CMK (cell line): ENCODE data around the gene SLC45A1.
"Not testable (repeated sequence)": the region's sequence is repeated elsewhere in the genome, so short reads cannot be mapped to it uniquely, and the experiment has no call there.

Experiments
- DNase-seq: peaks from one replicate; pipeline ENCODE4 v3.0.0-alpha.2; 2010; ENCODE audit warnings: low read depth

SLC45A1 gene

DNA sequence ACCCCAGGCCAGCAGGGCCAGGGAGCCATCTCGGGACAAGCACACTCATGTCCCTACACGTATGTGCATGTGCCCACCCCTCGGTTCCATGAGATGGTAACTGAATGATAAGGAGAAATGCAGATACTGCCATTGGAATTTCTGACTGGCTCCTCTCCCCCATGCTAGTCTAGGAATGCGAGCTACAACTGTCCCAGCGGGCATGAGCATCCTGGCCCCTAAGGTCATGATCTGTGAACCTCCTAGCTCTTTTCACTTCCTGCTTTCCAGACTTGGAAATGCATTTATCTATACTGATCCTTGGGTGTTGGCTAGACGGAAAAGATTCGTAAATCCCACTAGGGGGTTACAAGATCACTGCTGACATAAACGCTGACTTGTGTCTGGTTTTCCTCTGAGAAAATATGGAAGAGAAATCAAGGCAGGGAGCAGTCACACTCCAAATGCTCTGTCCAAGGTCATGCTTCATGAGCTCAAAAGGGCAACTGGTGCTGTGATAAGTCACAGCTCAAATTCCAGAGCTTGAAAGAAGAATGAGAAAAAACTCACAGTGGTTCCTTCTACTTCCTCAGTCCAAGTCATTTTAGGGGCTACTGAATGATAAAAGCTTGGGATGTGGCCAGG lies 49.8 kb downstream of the SLC45A1 start:
- no peak for DNase-seq

DNA sequence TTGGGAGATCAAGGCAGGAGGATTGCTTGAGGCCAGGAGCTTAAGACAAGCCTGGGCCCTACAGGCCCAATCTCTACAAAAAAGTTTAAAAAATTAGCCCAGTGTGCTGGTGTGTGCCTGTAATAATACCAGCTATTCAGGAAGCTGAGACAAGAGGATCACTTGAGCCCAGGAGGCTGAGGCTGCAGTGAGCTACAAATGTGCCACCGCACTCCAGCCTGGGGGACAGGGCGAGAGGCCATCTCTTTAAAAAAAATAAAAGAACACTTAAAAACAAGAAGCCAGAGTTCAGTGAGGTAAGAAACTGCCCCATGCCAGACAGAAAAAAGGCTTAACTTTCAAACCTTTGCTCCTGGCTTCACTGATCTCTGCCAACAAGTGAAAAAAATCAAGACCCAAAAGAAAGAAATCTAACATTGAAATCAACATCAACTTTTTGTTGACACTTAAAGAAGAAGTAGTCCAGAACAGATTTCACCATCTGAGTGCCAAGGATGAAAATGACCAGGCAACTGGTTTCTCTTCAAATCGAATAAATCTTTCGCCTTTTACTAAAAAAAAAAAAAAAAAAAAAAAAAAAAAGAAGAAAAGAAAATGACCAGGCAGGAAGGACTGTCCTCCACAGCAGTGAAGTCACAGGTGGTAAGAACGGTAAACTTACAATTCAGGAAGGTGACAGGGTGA lies 51.2 kb downstream of the SLC45A1 start:
- DNase-seq, result no peak

DNA sequence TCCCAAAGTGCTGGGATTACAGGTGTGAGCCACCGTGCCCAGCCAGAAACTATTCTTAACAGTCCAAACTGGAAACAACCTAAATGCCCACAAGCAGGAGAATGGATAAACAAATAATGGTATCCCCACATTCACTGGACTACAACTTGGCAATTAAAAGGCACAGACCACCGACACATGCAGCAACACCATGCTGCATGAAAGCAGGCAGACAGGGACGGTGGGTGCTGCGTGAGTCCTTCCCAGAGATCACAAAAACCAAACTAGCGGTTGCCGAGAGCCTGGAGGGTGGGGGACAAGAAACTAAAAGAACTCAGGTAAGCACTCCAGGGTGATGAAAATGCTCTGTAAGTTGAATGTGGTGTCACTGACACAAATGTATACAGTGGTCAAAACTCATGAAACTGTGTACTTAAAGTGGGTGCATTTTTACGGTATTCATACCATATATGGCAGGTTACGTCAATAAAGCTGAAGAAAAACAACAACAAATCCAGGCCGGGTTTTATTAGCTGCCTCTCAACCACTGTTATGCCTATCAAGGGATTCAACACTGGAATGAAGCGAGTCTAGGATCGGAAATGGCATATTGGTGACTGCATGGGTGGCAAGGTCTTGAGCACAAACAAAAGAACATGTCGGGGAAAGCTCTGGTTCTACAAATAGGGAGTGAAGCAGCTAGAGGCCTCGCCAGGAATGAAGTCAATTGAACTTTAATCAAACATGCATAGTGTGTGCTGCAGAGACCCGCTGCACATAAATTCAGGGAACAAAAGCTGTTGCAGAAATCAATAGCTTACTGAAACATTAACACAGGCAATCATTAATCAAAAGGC lies 52.4 kb downstream of the SLC45A1 start:
- DNase-seq, result no peak

DNA sequence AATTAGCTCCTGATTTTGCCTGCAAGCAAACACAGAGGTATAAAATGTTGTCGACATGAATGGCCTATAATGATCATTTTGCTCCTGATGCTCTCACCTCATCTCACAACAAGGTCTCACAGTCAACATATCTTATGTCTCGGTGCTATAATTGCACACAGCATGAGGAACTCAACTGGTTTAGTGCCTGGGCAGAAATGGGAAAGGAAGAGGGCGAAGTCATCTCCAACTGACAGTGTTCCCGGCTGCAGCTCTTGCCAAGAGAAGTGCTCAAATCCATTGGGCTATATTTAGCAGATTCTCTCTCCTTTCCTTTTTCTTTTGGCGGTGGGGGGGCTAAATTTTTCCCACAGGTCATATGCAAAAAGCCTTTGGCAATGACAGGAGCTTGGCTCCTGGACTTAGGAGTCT lies 53.0 kb downstream of the SLC45A1 start:
- DNase-seq, result no peak

DNA sequence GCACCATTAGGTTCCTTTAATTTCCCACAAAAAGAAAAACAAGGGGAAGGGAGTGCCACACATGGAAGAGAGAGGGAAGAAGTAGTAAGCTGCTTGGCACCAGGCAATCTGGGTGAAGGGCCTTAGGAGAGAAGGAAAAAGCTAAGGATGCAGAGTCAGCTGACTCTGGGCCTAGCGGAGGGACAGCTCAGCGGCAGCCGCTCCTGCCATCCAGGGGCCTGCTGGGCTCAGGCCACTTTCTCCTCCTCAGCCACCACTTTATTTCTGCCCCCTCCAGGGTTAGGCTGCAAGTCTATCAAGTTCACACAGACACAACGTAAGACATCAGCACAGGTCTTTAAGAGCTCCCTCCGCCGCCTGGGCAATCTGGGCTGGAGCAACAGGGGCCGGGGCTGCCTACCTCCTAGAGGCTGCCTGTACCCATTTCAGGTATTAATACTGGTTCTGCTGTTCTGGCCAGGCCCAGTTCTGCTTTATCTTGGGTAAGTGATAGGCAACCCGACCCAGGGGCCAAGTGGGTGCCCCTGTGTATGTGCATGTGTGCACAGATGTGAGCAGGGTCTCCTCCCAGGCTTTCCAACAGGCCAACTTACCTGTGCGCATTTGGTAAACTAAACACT lies 53.6 kb downstream of the SLC45A1 start:
- DNase-seq, result no peak

DNA sequence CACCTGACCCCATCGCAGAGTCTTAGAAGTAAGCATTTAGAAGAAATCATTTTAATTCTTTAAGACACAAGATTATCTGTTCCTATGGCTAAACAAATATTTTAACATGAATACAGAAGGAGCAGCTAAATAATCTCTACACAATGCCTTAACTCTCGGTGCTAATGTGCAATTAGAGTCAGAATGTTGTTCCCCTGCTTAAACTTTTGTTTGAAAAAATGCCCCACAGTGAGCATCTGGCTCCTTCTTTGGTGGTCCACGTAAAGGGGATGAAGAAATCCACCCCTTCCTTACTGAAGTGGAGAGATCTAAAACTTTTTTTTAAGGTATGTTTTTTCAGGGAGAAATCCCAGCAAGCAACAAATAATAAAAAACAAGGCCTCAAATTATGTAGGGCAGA lies 55.2 kb downstream of the SLC45A1 start:
- DNase-seq, result no peak

DNA sequence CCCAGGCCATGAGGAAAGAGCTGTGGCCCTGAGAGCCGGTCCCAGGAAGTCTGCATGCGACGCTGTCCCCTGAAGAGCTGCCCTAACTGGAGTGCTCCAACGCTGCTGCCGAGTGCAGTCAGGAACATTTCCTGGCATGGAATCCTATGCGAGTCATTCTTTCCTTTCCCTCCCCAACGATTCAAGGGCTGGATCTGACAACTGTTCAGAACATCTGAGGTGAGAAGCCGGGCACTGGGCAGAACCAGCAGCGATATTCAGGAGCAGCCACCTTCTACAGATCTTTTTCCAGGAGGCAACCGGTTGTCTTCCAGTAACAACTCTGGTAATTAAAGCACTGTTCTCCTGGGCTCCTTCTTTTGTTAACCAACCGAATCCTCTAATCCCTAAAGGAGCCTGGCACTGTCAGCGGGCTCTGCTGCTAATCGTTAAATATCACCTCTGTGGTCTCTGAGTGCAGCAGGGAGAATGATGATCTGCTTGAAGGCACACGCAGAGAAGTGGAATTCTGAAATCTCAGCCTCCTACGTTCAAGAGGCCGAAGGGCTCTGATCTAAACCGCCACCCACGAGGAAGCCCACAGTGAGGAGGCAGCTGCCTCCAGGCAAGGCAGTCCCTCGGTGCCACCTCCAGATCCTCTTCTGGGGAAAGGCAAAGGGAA lies 55.8 kb downstream of the SLC45A1 start:
- DNase-seq, result no peak

DNA sequence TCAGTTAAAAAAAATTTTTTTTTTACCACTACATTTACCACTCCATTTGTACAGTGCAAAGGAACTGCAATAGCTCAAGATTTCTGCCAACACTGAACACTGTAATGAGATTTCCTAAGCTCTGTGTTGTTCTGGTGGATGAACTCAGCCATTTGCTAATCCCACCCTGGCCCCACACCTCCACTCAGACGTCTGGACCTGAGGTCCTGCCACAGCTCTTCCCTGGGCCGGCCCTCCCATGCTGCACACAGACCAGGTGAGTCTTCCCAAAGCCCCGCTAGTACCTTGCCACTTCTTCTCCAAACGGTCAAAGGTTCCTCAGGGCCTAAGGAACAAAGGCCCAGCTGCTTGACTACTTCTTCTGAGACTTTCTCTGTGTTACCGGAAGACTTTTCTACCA lies 56.4 kb downstream of the SLC45A1 start:
- no peak for DNase-seq

DNA sequence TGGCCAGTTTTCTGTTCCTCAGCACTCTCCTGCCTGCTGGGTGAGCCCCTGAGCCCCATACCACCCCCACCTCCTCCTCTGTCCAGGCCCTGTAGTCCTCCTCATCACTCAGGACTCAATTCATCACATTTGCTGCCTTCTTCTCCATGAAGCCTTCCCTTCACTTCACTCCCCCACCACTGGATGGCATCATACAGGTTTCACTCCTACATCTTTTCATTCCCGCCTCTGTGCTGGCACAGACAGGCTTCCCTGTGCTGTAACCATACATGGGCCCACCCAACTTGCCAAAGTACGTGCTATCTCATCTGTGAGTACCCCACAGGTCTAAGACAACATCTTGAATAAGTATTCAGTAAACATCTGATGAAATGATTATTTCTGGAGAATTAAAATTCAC lies 56.9 kb downstream of the SLC45A1 start:
- peak; percentile 15 for DNase-seq

DNA sequence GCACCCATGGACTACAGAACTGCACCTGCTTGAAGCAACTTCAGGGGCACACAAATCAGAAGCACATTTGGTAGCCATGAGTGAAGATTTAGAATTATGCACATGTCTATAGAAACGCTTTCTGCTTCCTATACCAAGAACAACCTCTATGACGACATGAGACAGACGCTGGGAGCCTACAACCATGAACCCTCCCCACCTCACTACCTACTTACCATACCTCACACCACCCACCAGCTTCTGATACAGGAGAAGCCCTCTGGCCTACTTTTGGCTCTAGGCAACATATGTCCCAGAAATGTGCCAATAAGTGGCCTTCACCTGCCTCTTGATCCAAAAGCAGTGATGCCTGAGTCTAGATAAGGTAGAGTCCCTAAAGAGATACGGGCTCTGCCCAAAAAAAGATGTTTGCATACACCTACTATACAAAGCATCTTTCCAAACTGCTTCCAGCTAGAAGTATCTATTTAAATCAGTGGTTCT lies 58.5 kb downstream of the SLC45A1 start:
- DNase-seq, result no peak

DNA sequence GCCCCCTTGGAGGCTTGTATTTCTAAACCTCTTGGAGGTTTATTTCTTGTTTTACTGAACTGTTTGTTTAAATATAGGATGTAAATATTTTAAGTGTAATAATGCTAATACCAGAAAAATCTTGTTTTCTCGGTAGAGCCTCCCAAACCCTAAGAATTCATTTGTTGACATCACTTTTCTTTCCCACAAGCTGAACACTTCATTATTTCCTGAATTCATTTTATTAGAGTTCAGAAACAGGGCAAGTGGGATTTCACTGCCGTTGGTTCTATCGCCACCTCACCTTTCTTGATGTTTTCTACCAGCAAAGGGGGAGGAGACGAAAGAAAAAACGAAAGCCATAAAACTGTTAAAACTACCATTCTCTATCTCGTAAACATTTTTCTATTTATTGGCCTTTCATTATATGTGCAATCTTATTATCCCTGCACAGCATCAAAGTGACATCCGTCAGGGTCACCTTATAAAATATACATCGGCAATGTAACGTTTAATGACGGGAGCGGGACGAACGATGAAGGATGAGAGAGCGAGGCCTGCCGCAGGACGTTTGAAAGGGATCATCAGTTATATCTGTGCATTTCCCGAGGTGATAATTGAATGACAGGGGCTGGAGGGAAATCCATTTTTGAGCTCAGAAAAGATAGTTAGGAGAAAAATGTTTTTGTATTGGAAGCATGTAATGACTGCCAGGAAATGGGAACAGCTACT lies 59.5 kb downstream of the SLC45A1 start:
- no peak for DNase-seq

DNA sequence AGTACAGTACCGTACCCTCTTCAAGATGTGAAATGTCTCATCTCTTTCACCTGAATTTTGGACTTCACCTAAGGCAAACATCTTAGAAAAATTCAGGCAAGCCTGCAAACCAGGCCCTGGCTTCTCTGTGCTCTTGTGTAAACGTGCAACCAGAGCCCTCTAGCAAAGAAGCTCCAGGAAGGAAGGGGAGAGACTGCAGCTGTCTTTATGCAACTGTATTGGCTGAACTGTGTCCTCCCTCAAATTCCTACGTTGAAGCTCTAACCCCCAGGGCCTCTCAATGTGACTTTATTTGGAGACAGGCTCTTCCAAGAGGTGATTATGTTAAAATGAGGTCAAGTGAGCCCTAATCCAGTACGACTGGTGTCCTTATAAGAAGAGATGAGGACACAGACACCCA lies 60.3 kb downstream of the SLC45A1 start:
- DNase-seq, result no peak

DNA sequence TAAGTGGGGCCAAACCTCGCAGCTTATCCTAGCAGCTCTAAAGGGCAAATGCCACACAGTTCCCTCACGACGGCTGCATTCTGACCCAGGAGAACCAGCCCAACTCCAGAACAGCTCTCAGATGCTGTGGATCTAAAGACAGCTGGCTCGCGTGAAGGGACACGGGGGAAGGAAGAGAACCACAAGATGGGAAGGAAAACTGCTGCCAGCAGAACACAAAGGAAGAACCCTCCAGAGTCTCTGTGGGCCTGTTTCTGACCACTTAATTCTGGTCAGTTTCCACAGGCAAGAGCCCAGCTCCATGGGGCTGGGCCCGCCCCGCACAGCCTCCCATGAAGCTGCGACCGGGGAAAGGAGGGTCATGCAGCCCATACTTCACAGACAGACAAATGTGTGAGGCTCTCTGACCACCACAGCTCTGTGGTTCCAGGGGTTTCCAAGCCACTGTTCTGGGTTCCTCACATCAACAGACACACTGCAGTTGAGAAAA lies 61.1 kb downstream of the SLC45A1 start:
- no peak for DNase-seq

DNA sequence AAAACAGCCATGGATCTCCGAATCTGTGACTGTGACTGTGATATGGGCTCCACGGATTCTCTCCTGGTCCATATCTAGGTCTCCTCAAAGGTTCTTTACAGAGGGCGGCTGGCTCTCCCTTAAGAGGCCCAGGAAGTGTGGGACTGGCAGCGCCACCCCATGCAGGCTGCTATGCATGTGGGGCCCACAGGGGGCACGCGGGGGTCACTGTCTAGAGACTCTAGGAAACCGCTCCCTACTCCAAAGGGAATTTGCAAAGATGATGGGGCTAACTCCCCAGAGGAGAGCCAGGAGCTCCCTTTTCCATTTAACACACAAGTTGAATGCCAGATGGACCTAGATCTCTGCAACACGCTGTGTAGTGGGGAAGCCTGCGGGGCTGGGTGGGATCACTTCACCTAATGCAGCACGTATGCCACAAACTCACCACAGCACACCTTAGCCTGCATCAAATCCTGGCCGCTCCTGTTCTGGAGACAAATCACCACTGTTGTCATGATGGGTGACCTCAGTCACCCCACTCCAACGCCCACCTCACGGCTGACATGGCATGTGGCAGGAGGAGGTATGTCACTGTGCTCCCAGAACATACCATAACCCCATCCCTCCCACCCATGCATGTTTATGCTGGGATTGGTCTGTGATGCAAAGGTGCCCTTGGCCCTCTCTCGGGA lies 61.7 kb downstream of the SLC45A1 start:
- no peak for DNase-seq

DNA sequence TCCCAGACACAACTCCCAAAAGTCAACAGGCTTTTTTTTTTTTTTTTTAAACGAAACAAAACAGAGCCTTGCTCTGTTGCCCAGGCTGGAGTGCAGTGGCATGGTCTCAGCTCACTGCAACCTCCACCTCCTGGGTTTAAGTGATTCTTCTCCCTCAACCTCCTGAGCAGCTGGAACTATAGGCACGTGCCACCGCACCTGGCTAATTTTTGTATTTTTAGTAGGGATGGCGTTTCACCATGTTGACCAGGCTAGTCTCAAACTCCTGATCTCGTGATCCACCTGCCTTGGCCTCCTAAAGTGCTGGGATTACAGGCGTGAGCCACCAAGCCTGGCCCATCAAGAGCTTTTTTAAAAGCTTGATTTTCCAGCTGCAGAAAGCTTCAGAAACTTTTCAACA lies 62.4 kb downstream of the SLC45A1 start:
- not testable (repeated sequence) for DNase-seq

DNA sequence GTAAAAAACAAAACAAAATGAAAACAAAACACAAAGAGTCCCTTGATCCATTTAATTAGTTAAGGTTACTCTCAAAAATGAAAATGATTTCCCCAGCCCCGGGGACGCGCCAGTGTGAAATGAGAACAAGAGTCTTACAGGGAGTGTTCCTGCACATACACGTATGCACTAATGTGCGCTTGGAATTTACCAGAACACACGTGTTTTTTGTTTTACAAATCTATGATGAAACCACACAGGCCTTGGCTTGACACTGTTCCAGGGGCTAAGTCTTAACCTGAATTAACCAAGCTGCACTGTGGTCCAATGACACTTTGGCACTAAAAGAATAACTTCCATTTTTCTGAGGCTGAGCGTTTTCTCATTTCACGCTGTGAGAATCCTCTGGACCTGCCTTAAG lies 63.7 kb downstream of the SLC45A1 start:
- DNase-seq, result no peak

DNA sequence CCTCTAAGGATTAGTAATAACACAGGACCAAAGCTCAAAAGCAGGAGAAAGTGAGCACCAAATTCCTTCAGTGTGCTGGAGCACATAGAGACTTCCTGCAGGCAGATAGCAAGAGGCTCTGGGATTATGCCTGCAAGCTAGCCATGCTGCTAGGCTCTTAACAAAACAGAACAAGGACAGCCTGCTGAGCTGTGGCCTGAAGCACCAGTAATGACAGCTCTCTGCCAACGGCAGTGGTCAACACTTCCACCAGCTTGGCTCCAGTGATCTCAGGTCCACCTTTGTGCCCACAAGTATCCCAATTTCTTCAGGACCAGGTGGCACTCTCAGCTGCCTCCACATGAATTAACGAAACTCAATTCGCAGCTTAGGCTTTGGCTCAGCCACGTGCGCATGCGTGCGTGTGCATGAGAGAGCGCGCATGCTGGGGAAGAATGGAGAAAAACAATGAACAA lies 64.2 kb downstream of the SLC45A1 start:
- no peak for DNase-seq

DNA sequence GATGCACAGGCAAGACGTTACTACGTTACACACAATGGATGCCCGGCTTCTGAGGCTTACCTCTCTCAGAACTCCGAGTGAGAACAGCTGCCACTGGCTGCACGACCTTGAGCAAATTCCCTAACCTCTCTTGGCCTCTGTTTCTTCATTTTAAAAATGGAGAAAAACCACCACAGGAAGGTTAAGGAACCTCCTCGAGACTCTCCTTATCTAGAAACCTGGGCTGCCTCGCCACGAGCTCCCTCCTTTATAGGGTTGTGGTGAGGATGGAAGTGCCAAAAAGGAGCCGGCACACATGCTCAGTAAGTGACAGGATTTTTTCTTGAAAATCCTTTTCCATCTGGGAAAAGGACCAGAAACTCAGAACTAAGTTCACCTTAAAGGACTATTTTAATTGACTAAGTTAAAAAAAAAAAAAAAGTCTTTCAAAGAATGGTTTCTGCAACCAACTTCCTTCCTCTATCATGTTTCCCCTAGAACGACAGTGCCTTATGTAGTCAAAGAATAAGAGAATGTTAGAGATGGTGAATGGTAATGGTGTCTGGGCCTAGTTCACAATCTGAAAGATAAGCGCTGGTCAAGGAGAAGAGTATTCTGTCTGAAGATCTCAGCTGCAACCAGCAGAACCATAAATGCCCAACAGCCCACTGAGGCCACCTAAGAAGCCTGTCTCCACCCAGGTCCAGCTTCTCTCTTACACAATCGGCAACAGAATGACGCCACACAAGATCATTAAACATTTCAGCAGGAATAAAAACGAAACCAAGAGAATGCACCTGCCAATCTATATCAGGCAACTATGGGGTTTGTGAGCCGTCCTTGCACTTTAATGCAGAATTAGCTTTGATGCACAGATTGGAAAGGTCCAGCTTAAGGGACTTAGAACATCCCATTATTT lies 64.9 kb downstream of the SLC45A1 start:
- no peak for DNase-seq

DNA sequence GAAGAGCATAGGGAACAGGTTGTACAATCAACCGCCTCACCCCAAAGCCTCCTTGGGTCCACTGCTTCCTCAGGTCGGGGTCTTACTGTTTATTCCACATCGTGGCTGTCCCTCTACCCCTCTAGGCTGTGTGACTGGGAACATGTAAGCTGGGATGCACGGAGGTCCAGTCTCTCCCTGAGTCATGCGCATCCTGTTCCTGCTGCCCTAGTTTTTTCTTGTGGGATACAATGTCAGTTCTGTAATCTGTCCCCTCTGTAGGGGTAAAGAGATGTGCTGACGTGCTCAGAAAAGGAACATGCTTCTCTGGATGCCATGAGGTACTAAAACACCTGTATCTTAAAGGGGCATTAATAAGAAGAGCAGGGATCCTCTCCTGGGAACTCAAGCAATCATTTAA lies 66.2 kb downstream of the SLC45A1 start:
- no peak for DNase-seq

DNA sequence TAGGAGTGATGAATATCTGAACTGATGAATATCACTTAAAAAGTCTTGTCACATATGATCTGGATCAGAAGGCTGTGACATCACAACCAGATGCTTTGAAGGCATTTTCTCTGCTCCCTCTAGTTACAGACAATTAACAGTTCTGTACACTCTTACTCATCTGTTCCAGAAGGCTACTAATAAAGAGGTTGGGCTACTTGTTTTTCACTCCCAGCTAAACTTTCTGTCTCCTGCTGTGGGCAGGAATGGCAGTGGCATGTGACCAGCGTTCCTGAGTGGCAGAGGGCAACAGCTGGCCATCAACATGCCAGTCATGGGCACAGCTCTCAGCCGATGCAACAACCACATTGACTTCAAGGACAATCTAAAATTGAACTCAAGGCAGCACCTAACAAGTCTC lies 66.7 kb downstream of the SLC45A1 start:
- DNase-seq, result no peak
